Esophagus squamous epithelium (tissue), 4 donors: ENCODE measurements around the gene MAP7D1.

ENCODE experiments used
- POLR2A ChIP-seq, 4 donors: fragments of 450-650 bp; IDR thresholded peaks; one replicate each; pipeline ENCODE4 v1.6.1; 2017; ENCODE audit warnings: antibody characterized with exemption in 4 of 4, mild to moderate bottlenecking in 4 of 4, moderate library complexity in 3 of 4
- TF ChIP-seq, protein P1 (sequence below), 6 experiments: fragments of 450-650 bp in 4 of 6; fragments of 200-600 bp in 2 of 6; sonication (generic) in 2 of 6; IDR thresholded peaks; one replicate each; pipeline ENCODE4 v1.5.1; 2016 to 2019; ENCODE audit warnings: antibody characterized with exemption in 6 of 6, mild to moderate bottlenecking in 4 of 6, moderate library complexity in 4 of 6

DNA sequence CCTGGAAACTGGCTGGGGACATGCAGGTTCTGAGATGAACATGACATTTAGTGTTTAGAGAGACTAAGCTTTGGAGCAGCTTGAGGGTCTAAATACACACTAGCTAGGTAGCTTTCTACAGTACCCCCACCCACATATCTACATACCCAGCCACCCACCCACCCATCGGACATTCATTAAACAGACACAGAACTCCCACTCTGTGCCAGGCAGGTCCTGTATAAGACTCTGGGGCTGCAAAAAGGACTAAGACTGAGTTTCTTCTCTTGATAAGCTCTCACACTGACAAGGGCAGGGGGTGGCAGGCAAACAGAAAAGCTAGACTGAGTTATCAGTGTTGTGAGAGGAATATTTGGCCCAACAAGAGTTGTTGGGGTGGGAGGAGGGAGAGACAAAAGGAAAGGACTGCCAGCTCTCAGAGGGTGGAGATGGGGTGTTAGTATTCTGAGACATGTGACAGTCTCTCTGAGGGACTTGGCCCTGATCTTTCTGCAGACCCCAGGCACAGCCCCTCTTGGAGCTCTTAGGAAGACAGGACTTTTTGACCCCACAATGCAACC lies 6.8 kb downstream of the MAP7D1 start:
- TF ChIP-seq, protein P1, sequence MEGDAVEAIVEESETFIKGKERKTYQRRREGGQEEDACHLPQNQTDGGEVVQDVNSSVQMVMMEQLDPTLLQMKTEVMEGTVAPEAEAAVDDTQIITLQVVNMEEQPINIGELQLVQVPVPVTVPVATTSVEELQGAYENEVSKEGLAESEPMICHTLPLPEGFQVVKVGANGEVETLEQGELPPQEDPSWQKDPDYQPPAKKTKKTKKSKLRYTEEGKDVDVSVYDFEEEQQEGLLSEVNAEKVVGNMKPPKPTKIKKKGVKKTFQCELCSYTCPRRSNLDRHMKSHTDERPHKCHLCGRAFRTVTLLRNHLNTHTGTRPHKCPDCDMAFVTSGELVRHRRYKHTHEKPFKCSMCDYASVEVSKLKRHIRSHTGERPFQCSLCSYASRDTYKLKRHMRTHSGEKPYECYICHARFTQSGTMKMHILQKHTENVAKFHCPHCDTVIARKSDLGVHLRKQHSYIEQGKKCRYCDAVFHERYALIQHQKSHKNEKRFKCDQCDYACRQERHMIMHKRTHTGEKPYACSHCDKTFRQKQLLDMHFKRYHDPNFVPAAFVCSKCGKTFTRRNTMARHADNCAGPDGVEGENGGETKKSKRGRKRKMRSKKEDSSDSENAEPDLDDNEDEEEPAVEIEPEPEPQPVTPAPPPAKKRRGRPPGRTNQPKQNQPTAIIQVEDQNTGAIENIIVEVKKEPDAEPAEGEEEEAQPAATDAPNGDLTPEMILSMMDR (IDR thresholded peaks at IDR 0.05): no peak
- no peak for TF ChIP-seq POLR2A (IDR thresholded peaks at IDR 0.05)
